ENCODE data around the gene CDC25C.

The CDC25C gene

DNA sequence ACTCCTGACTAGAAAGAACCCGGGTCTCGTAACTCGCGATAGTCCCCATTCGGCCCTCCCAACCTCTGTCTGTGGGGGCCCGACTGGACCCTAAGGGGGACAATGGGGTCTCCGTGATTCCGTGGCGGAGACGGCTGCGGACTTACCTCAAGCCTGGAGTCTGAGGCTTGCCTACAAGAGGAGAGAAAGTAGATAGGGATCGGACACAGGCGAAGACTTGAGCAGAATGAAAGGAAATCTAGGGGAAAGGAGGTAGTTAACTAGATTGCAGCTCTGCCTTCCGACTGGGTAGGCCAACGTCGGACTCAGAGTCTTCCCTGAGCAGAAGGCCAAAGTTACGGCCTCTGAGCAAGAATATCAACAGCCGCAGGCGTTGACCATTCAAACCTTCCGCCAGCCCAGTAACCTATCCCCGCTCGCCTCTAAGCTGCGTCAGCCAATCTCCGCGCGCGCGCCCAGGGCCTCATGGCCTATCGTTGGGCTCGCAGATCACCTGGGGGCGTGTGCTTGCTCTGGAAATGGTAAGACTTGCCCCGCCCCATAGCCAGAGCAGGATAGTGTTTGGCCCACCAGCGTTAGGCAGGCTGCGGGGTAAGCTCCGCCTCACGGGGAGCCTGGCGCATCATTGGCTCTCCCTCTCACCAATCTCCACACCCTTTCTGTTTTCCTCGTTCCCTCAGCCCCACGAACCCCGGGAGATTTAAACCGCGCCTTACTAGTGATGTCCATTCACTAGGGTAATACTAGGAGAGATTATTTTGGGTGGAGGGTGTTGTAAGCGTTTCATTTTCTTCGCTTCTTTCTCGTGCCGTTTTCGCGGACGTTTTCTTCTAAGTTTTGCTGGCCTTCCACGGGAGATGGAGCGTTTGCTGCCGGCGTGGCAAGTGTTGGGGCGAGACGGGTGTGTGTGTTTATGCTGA lies at the start of gene CDC25C:
Gene CDC25C, minus strand, starts transcription at position 356 of the 920 bp plus-strand sequence. CDS start 624 bp downstream, outside the sequence.
- H3K4me3 ChIP-seq (ENCODE audit: low read depth, low read length): peak within 1 kb of the TSS; percentile 72
- DNase-seq (ENCODE audit: low read depth, low spot score): peak; percentile 100
- in situ Hi-C loops (cut with HindIII; ENCODE audit: low sequenced_read_pairs): no loop called here
- TF ChIP-seq CTCF (IDR thresholded peaks at IDR 0.05; ENCODE audit: low read depth, low read length): no peak

GRCh38 chr5:138372653-138373052 lies 41.0 kb upstream of the CDC25C start:
- H3K4me3 ChIP-seq (ENCODE audit: low read depth, low read length): no peak overlapping the region
- no peak for TF ChIP-seq CTCF (IDR thresholded peaks at IDR 0.05; ENCODE audit: low read depth, low read length)
- DNase-seq (ENCODE audit: low read depth, low spot score): no peak
- in situ Hi-C loops (cut with HindIII; ENCODE audit: low sequenced_read_pairs): no loop called here

DNA sequence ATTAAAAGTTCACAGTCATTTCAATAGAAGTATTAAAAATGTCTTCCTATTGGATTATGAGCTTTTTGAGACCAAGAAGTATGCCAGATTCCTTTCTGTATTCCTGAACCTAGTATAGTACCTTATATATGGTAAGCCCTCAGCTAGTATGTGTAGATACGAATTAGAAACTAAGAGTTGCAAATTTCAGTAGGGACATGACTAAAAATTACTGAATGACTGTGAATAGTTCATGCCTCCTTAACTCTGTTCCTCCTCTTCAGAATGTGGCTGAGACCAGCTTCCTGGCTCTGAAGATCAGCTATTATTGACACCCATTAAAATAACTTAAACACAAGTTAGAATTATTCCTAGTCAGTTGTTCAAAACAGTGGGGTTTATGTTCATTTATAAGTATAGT lies 40.6 kb upstream of the CDC25C start:
- no peak overlapping the region for H3K4me3 ChIP-seq (ENCODE audit: low read depth, low read length)
- TF ChIP-seq CTCF (IDR thresholded peaks at IDR 0.05; ENCODE audit: low read depth, low read length): no peak
- DNase-seq (ENCODE audit: low read depth, low spot score): no peak
- in situ Hi-C loops (cut with HindIII; ENCODE audit: low sequenced_read_pairs): no loop called here

DNA sequence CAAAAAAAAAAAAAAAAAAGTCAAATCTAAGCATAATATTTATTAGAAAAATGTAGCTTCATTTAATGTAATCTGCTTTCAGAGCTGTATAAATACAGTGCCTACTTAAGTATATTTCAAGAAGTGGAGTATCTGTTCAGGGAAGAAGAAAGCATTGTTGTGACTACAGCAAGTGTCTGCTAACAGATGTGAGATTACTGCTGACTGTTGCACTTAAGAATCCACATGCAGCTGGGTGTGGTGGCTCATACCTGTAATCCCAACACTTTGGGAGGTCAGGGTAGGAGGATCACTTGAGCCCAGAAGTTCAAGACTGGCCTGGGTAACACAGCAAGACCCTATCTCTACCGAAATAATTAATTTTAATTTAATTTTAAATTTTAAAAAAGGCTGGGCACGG lies 39.9 kb upstream of the CDC25C start:
- DNase-seq (ENCODE audit: low read depth, low spot score): no peak
- in situ Hi-C loops (cut with HindIII; ENCODE audit: low sequenced_read_pairs): no loop called here
- TF ChIP-seq CTCF (IDR thresholded peaks at IDR 0.05; ENCODE audit: low read depth, low read length): no peak
- H3K4me3 ChIP-seq (ENCODE audit: low read depth, low read length): no peak overlapping the region

DNA sequence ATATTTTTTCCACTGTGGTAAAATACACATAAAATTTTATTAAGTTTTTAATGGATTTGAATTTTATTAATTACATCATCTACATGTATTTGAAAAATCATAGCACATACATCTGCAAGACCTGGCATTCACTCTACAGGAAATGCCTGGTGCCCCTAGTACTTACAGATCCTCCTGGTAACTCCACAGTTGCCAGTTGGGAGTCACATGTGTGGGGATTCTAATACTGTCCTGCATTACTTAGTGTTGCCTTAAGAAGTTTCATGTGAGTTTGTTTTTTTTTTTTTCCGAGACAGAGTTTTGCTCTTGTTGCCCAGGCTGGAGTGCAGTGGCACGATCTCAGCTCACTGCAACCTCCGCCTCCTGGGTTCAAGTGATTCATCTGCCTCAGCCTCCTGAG lies 38.9 kb upstream of the CDC25C start:
- TF ChIP-seq CTCF (IDR thresholded peaks at IDR 0.05; ENCODE audit: low read depth, low read length): no peak
- no peak for DNase-seq (ENCODE audit: low read depth, low spot score)
- H3K4me3 ChIP-seq (ENCODE audit: low read depth, low read length): no peak overlapping the region
- in situ Hi-C loops (cut with HindIII; ENCODE audit: low sequenced_read_pairs): no loop called here

DNA sequence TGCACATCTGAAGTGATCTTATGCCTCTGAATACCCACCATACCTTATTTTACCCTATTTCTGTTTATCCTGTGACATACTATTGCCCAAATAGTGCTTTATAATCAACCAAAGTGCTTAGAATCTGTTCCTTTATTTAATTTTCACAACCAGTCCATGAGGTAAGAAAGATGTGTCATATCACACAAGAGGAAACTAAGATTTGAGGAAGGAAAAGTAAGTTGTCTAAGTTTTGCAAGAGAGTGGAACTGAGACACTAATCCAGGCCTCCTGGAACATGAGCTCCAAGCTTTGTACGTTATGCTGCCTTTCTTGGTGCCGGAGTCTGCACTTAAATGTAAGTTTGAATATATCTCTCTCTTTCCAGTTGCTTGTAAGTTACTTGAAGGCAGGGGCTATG lies 38.1 kb upstream of the CDC25C start:
- no peak overlapping the region for H3K4me3 ChIP-seq (ENCODE audit: low read depth, low read length)
- no peak for DNase-seq (ENCODE audit: low read depth, low spot score)
- in situ Hi-C loops (cut with HindIII; ENCODE audit: low sequenced_read_pairs): no loop called here
- TF ChIP-seq CTCF (IDR thresholded peaks at IDR 0.05; ENCODE audit: low read depth, low read length): no peak

Measured in astrocyte of the spinal cord (primary cell).